A673 (cell line): ENCODE measurements around the gene TCFL5. TPM values are rescaled to one million over a fixed set of nuclear protein-coding genes. Genes with fewer than 3 reads are reported as not detected.

Experiments
- BruUV-seq: library from RNA; stranded (reverse); fragments of 400-500 nt; replicated peaks from 2 replicates; lab custom pipeline; 2021; lab: Mats Ljungman, UMichigan
- CTCF ChIA-PET: fragments of 300-600 bp; sonication (Branson Sonifier 250); formaldehyde crosslinking; loops from one replicate; lab custom pipeline; 2022; ENCODE audit warnings: antibody characterized with exemption; lab: Charles Lee
- POLR2A ChIA-PET: fragments of 300-600 bp; sonication (Branson Sonifier 250); formaldehyde crosslinking; loops from one replicate; lab custom pipeline; 2022; ENCODE audit warnings: antibody characterized with exemption; ENCODE audit not compliant: low non-redundant PET; lab: Charles Lee
- DNase-seq: peaks from one replicate; pipeline ENCODE4 v3.0.0-alpha.2; 2015; ENCODE audit warnings: low spot score
- H3K27ac ChIP-seq: fragments of 200-600 bp; sonication (generic); 2 replicates; pipeline ENCODE4 v1.5.1; 2016; ENCODE audit warnings: mixed run types, low read depth, mild to moderate bottlenecking, mixed read lengths, antibody characterized with exemption, low read length; ENCODE audit not compliant: poor library complexity, severe bottlenecking
- H3K27me3 ChIP-seq: fragments of 200-600 bp; sonication (generic); replicated peaks from 2 replicates; pipeline ENCODE4 v1.6.1; 2017; ENCODE audit warnings: mixed run types, low read depth, mild to moderate bottlenecking, mixed read lengths, antibody characterized with exemption, low read length; ENCODE audit not compliant: insufficient read depth, poor library complexity
- H3K36me3 ChIP-seq: fragments of 200-600 bp; sonication (generic); 2 replicates; pipeline ENCODE4 v1.6.1; 2016; ENCODE audit warnings: mixed run types, mild to moderate bottlenecking, mixed read lengths, antibody characterized with exemption, low read length; ENCODE audit not compliant: insufficient read depth, poor library complexity, severe bottlenecking
- H3K4me1 ChIP-seq: fragments of 200-600 bp; sonication (generic); 2 replicates; pipeline ENCODE4 v1.6.1; 2017; ENCODE audit warnings: mixed run types, mild to moderate bottlenecking, mixed read lengths, antibody characterized with exemption, low read length; ENCODE audit not compliant: insufficient read depth, poor library complexity, severe bottlenecking
- H3K4me3 ChIP-seq: fragments of 200-600 bp; sonication (generic); 2 replicates; pipeline ENCODE4 v1.5.1; 2016; ENCODE audit warnings: low read depth, mixed run types, mild to moderate bottlenecking, mixed read lengths, low read length; ENCODE audit not compliant: poor library complexity, severe bottlenecking
- H3K9me3 ChIP-seq: fragments of 200-600 bp; sonication (generic); 2 replicates; pipeline ENCODE4 v1.6.1; 2016; ENCODE audit warnings: mixed run types, low read depth, mild to moderate bottlenecking, mixed read lengths, antibody characterized with exemption, low read length; ENCODE audit not compliant: poor library complexity, severe bottlenecking
- EZH2 ChIP-seq: fragments of 200-600 bp; sonication (generic); IDR thresholded peaks from 2 replicates; pipeline ENCODE4 v1.6.1; 2017; ENCODE audit warnings: borderline replicate concordance, low read depth, mild to moderate bottlenecking, mixed read lengths, antibody characterized with exemption, low read length; ENCODE audit not compliant: poor library complexity, severe bottlenecking
- intact Hi-C: fragments of 100-400 bp; cut with micrococcal nuclease; formaldehyde crosslinking; loops from one replicate; pipeline ENCODE4 v1.10.0; 2022; ENCODE audit not compliant: unreplicated experiment
- total RNA-seq: library from RNA; stranded (reverse); gene quantifications from 2 replicates; pipeline ENCODE4 v1.2.3, GENCODE V29; 2021
- TF ChIP-seq, protein P1 (sequence below): fragments of 300-800, 200-600 bp; sonication (generic); conservative IDR thresholded peaks from 2 replicates; pipeline ENCODE4 v1.5.1; 2017; ENCODE audit warnings: low read depth, mild to moderate bottlenecking, antibody characterized with exemption, low read length, moderate library complexity, mixed read lengths

The TCFL5 gene
- total RNA-seq, 1 experiment from 2014 or later, result 13.9 TPM

- Histone ChIP-seq H3K4me3 (no peak overlapping the region), H3K27ac (no peak overlapping the region), H3K4me1 (peaks cover 15% of the 10 kb centered on the region), H3K27me3 (no peaks in the 10 kb centered on the region), H3K9me3 (no peaks in the 10 kb centered on the region), H3K36me3 (no peaks in the 10 kb centered on the region)
- CTCF ChIA-PET, result no interaction called here
- no TSS peak for BruUV-seq
- TF ChIP-seq EZH2, result no peak
- TF ChIP-seq, protein P1, sequence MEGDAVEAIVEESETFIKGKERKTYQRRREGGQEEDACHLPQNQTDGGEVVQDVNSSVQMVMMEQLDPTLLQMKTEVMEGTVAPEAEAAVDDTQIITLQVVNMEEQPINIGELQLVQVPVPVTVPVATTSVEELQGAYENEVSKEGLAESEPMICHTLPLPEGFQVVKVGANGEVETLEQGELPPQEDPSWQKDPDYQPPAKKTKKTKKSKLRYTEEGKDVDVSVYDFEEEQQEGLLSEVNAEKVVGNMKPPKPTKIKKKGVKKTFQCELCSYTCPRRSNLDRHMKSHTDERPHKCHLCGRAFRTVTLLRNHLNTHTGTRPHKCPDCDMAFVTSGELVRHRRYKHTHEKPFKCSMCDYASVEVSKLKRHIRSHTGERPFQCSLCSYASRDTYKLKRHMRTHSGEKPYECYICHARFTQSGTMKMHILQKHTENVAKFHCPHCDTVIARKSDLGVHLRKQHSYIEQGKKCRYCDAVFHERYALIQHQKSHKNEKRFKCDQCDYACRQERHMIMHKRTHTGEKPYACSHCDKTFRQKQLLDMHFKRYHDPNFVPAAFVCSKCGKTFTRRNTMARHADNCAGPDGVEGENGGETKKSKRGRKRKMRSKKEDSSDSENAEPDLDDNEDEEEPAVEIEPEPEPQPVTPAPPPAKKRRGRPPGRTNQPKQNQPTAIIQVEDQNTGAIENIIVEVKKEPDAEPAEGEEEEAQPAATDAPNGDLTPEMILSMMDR, result no peak
- POLR2A ChIA-PET, result no interaction called here
- intact Hi-C loops, result no loop called here
- DNase-seq, result no peak
Measured at GRCh38 chr20:62839816-62840215, 21.8 kb downstream of the TCFL5 start.

DNA sequence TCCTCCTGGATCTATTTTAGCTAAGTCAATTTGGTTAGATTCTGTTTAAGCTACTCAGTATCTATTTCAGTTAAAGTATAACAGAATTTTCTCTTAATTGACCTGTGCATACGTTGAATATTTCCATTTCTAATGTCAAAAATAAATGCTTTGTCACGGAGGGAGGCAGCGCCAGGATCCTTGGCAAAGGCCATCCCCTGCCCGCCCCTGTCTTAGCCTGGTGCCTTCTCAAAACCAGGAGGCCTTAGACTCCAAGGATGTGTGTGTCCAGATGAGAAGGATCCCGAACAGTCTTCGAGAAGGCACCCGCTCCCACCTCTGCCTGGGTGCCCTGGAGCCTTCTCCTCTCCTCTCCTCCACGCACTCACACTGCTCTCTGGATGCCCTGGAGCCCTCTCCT, 22.4 kb downstream of the TCFL5 start:
- no peaks in the 10 kb centered on the region for H3K36me3 ChIP-seq
- no peak for TF ChIP-seq EZH2
- TF ChIP-seq, protein P1, result no peak
- no peak overlapping the region for H3K27ac ChIP-seq
- no peak for DNase-seq
- H3K4me3 ChIP-seq, result no peak overlapping the region
- no peaks in the 10 kb centered on the region for H3K27me3 ChIP-seq
- intact Hi-C loops, result no loop called here
- CTCF ChIA-PET, result no interaction called here
- no TSS peak for BruUV-seq
- POLR2A ChIA-PET, result no interaction called here
- peaks cover 15% of the 10 kb centered on the region for H3K4me1 ChIP-seq
- no peaks in the 10 kb centered on the region for H3K9me3 ChIP-seq

- TF ChIP-seq EZH2, result no peak
- TF ChIP-seq, protein P1, result no peak
- Histone ChIP-seq H3K36me3 (no peaks in the 10 kb centered on the region), H3K9me3 (no peaks in the 10 kb centered on the region), H3K27ac (no peak overlapping the region), H3K27me3 (no peaks in the 10 kb centered on the region), H3K4me1 (peaks cover 15% of the 10 kb centered on the region), H3K4me3 (no peak overlapping the region)
- BruUV-seq, result no TSS peak
- intact Hi-C loops, result no loop called here
- CTCF ChIA-PET, result interaction anchor here (0.8 kb wide), 1 partner anchor 9 kb away, joined by 6 read pairs; no protein-coding TSS in a partner anchor
- POLR2A ChIA-PET, result no interaction called here
- DNase-seq, result no peak
Measured at GRCh38 chr20:62838128-62838891, 23.3 kb downstream of the TCFL5 start.
